ENCODE results near the gene IER3.
"Not testable (repeated sequence)": the region's sequence is repeated elsewhere in the genome, so short reads cannot be mapped to it uniquely, and the experiment has no call there.

IER3 gene

GRCh38 chr6:30747300-30747687, 2.9 kb upstream of the IER3 start:
- no peak for DNase-seq

GRCh38 chr6:30743099-30744053, 971 bp downstream of the IER3 start:
- DNase-seq = no peak

GRCh38 chr6:30742316-30743098, 1.8 kb downstream of the IER3 start, which contains the start of gene FLOT1:
FLOT1 (minus strand) TSS chr6:30742687; CDS start chr6:30742189, 498 bp downstream.
- DNase-seq = peak; percentile 30

- DNase-seq = no peak
Observed at GRCh38 chr6:30741789-30742315, 2.5 kb downstream of the IER3 start.

- DNase-seq = no peak
Observed at GRCh38 chr6:30741063-30741779, 3.1 kb downstream of the IER3 start.

GRCh38 chr6:30740540-30740870, 3.8 kb downstream of the IER3 start:
- DNase-seq = no peak

GRCh38 chr6:30738532-30738931, 5.8 kb downstream of the IER3 start:
- DNase-seq = no peak

GRCh38 chr6:30735668-30736314, 8.6 kb downstream of the IER3 start:
- no peak for DNase-seq

GRCh38 chr6:30732237-30732943, 12.0 kb downstream of the IER3 start:
- DNase-seq = no peak

- DNase-seq = peak; percentile 59
Observed at GRCh38 chr6:30730601-30731435, 13.5 kb downstream of the IER3 start.

GRCh38 chr6:30727920-30728553, 16.3 kb downstream of the IER3 start:
- DNase-seq = no peak

- DNase-seq = no peak
Observed at GRCh38 chr6:30726506-30727413, 17.6 kb downstream of the IER3 start.

GRCh38 chr6:30725713-30726505, 18.4 kb downstream of the IER3 start:
- no peak for DNase-seq

GRCh38 chr6:30724906-30725667, 19.3 kb downstream of the IER3 start:
- no peak for DNase-seq

GRCh38 chr6:30723843-30724741, 20.3 kb downstream of the IER3 start:
- DNase-seq = not testable (repeated sequence)

- not testable (repeated sequence) for DNase-seq
Observed at GRCh38 chr6:30723159-30723842, 21.0 kb downstream of the IER3 start.
